ENCODE measurements around the gene RNF32.

The RNF32 gene

DNA sequence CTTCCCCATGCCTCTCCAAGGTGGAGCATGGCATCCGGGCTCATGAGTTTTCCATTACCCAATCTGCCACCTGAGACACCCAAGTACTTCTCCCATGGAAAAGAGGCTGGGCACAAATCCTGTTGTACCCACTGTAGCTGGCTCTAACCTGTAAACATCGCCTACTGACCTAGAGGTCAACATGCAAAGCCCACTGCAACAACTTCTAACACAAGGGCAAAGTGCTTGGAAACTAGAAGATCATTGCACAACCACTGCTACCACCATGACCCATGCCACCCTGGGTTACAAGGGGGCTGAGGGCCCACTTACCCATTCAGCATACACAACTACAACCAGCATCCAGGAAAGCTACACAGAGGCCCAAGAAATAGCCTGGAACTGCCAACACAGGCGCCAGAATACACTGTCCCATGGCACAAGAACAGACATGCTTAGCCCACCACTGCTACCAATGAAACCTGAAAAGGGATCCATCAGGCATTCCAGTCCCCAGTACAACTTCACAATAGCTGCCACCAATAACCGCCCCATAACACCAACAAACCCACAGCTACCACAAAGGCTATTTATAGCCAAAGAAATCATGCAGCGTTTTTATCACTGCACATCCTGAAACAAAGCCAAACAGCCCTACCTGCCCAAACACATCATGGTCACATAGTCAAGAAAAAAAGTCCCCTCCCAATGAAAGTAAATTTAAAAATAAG is 63.4 kb downstream of the RNF32 start:
- H3K27ac ChIP-seq, result no peak overlapping the region
- no peak overlapping the region for H3K4me3 ChIP-seq

DNA sequence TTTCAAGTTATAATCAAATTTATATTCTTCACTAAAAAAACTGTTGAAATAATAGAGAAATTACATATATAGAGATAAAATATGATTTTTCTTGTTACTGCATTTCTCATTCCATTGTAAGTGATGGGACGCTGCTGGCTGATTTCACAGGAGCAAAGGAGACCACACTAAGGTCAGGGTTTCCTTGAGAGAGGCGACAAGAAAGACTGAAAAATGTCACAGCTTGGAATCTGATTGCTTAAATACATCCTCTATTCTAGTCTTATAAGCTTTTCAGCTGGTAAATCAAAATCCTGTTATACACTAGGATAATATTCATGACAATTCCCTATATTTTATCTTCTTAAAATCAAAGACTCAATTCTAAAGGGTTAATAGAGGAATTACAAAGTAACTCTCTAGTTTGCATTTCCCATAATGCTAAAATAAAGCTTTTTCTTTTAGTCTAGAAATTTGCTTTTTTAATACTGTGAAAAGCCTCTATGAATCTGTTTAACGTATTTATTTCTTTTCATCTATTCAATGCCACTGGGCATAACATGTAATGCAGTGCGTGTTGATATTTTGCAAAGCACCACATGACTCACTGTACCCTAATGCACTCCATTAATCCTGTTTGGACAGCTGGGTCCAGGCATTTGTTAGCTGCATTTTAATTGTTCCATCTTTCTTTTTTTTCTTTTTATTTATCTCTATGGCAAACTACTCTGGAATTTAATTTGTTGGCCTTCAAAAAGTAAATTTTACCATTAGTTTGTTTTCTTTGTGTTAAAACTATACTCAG is 81.7 kb downstream of the RNF32 start:
- H3K4me3 ChIP-seq, result no peak overlapping the region
- no peak overlapping the region for H3K27ac ChIP-seq

DNA sequence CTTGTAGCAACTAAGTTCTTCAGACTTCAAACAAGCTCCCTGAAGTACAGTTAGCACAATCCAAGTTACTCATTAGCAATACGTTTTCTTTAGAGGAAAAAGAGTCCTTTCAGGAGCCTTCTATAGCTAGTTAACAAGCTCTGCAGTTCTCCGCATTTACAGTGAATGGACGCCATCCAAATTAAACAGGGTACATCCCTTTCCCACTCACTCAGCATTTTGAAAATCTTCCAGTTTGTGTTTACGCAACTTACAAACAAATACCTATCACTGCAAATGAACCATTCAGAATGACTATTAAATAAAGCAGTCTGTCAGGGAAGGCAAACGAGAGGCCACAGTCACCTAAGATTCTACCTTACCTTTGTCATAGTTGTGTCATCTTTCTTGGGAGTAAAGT is 84.5 kb downstream of the RNF32 start:
- Histone ChIP-seq H3K4me3 (no peak overlapping the region), H3K27ac (no peak overlapping the region)

DNA sequence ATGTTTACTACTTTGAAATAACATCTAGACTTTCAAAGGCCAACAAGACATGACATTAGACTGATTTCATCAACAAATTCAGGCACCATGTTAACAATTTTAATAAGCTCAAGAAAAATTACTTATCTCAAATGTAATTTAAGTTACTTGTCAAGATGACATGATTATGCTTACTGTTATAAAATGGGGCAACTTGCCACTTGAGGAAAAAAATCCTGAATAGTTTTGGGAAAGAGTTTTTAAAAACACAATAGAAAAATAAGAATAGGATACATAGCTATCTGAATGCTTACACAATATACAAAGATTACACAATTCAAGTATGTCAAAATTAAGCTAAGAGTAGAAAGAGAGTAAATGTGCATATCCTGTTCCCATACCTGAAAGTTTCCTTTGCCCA is 85.4 kb downstream of the RNF32 start:
- no peak overlapping the region for H3K4me3 ChIP-seq
- H3K27ac ChIP-seq, result no peak overlapping the region
